Endometrial microvascular endothelial cells (primary cell): Measurements from ENCODE around the gene SLC25A22. TPM values are rescaled to one million over a fixed set of nuclear protein-coding genes. Genes with fewer than 3 reads are reported as not detected.

ENCODE experiments used
- in situ Hi-C: cut with HindIII; loops from 2 replicates; pipeline ENCODE4 v1.10.0; 2017; ENCODE audit warnings: low sequenced_read_pairs, low pct_unique_long_range_greater_than_20kb; ENCODE audit errors: inconsistent ontology term
- total RNA-seq: library from RNA; depleted of rRNA; stranded (reverse); fragments of >200 nt; gene quantifications from one replicate; pipeline ENCODE4 v1.2.3, GENCODE V29; 2015; ENCODE audit errors: inconsistent ontology term

The SLC25A22 gene
- total RNA-seq = 44.4 TPM

DNA sequence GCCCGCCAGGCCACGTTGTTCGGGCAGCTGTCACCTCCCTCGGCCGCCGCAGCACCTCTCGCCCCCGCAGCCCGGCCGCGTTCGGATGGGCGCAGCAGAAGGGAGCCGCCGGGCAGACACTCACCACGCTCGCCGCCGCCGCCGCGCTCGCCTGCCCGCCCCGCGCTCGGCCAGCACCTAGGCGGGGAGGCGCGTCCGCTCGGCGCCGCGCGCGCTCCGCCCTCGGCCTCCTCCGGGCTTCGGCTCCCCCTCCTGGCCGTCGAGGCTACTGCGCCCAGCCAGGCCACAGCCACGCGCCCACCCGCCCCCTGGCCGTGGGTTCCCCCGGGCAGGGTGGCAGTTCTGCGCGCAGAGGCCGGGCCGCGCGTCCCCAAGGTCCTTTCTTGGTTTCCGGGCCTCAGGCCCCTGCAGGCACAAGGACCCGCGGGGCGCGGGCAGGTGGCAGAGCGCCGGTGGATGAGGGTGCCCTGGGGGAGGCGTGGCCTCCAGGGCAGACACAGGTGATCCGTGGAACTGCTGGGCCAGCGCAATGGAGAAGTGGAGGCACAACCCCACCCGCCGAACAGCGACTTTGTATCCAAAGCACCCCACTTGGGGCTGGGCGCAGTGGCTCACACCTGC lies at the start of gene SLC25A22:
TSS of gene SLC25A22 (minus strand) at position 189 of the 621 bp plus-strand sequence. CDS start 3,275 bp downstream, outside the sequence.
- in situ Hi-C loops = no loop called here

DNA sequence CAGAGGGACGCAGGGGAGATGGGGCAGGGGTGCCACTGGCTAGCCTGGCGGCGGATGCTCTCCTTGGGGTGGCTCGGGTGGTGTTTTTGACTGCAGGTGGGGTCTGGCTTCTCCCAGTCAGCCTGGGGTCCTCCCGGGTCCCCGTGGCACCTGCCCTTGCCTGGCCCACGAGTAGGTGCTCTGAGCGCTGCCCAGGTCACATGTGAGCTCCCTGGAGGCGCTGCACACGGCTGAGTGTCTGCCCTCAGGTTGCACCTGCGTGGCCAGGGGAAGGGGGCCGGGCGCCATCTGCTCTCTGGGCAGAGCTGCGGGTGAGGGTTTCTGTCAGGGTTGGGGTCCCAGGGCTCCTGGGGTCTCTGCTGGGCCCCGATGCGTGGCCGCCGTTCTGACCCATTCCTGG lies 49.8 kb upstream of the SLC25A22 start:
- in situ Hi-C loops = no loop called here

DNA sequence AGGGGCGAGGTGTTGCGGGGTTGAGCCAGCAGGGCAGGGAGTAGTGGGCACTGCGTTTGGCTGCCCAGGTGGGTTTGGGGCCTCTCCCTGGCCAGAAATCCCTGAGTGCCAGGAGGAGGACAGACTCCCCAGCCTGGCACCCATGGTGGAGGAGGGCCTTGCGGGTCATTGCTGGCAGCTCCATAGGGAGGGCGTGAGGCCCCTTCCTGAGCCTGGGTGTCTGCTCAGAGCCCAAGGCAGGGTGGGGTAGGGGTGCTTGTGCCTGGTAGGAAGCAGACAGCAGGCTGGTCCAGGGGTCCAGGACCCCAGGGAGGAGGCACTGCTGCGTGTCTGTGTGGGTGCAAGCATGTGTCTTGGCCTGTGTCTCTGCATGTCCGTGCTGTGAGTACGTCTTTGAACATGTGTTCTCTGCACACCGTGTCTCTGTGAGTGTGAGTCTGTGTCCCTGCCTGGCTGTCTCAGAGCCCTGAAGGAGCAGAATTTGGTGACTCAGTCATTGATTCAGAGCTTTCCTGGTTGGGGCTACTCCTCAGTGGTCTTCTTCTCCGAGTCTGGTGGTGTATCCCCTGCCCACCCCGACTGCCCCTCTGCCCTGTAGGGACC lies 48.5 kb upstream of the SLC25A22 start:
- in situ Hi-C loops = no loop called here

DNA sequence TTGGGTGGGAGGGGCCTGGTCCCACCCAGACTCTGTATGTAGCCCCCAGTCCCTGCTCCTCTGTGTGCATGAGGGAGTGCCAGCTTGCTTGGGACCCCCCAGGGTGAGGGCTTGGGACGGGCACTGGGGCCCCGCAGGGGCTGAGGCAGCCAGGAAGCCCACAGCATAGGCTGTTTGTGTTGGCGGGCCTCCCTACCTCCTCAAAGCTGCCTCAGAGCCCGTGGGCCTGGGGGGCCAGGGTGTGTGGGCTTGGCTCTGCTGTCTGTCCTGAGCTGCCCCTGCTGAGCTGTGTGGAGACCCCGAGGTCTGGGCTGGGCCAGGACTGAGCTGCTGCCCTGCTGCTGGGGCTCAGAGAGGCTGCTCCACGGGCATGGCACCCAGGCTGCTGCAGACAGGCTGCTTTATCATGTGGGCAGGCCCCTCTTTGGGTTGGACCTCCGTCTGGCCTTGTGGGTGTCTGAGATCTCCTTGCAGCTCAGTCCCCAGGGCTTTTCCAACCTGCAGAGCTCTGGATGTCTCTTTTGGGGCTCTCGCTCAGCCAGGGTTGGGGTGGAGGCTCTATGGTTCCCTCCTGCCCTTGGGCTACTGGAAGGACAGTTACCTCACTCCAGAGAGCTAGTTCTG lies 47.9 kb upstream of the SLC25A22 start:
- in situ Hi-C loops = no loop called here

DNA sequence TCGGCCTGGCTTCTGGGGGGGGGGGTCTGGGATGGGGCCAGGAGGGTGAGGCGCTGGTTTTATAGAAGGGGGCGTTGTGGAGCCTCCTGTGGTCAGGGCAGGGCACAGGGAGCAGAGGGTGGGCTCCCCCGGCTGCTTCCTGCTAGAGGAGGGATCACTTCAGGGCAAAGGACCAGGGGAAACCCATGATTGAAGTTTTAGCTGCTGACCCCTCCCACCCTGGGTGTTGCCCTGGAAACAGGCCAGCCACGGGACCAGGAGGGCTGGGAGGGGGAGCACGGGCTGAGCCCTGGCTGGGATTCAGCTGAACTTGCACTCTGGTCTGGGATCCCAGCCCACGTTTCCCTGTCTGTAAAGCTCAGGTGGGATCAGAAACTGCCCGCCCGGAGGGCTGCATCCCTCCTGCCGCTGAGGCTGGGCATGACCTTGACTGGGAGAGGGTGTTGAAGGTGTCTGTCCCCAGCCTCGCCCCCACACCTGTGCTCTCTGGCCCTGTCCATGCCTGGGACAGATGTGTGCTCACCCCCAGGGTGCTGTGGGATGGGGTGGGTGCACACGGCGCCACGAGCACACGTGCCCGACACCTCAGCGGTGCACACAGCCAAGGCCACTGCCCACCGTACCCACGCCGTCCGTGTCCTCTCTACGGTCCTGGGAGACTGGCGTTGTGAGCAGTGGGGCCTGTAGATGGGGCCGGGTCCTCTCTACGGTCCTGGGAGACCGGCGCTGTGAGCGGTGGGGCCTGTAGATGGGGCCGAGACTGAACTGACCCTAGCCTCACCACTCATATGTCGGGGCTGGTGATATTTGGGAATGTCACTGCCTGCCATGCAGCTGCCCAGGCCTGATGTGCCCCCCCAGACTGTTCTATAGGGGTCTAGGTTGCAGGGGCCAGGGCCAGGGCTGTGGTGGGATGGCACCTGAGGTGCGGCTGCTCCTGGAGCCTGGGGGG lies 46.9 kb upstream of the SLC25A22 start:
- in situ Hi-C loops = no loop called here

DNA sequence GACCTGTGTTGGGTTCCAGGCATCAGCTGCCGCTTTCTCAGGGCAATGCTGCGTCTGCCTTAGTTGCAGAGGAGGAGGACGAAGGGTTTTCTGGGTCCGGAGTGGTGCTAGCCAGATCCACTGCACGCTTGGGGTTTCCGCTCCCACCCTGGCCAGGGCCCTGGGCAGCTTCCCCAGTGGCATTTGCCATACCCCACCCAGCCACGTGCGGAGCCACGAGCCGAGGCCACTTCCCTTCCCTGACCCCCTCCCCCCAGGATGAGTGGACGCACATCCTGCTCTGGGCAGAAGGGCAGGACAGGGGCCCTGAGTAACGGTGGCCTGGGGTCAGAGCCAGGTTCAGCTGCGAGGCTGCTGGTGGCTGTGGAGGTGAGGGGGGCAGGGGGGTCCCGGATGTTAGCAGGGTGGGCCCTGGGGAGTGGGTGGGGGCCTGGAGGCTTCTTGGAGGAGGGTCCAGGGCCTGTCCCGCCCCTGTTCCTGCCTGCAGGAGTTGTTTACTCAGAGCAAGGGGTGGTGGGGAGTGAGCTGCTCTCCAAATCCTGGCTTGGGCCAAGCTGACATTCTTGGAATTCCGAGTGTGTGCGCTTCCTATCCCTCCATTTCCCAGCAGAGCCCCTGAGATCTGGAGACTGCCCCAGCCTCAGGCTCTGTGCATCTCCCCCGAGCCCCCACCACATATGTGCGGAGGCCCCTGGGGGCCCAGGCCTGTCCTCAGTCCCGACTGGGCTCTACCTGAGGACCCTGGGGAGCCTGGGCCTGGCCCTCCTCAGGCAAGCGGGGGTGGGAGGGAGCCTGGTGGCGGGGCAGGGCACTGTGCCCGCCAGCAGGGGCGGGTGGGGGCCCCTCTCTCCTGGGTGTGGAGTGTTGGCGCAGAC lies 46.0 kb upstream of the SLC25A22 start:
- in situ Hi-C loops = no loop called here

DNA sequence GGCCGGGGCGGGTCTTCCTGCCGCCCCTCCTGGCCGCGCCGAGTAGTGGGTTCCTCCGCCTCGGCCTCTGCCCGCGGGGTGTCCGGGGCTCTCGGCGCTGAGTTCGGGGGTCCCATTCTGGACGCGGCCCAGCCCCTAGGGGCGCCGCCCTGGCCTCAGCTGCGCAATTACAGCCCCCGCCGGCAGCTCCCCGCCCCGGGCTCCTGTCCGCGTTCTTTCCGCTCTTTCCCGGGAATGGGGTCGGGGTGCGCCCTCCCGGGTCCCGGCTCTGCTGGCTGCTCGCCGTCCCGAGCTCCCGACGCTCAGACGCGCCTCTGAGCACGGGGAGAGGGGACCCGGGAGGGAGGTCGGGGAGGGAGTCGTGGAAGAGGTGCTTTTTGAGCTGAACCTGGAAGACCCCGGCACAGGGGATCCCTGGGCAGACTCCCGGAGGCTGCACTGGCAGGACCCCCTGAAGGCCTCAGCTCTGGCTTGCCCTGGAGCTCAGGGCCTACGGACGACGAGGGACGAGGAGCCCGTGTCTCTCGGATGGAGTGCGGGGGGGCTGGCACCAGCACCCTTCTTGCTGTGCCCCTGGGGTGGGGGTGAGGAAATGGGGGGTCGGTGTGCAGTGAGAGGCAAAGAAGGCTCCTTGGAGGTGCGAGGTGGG lies 45.1 kb upstream of the SLC25A22 start:
- in situ Hi-C loops = no loop called here

DNA sequence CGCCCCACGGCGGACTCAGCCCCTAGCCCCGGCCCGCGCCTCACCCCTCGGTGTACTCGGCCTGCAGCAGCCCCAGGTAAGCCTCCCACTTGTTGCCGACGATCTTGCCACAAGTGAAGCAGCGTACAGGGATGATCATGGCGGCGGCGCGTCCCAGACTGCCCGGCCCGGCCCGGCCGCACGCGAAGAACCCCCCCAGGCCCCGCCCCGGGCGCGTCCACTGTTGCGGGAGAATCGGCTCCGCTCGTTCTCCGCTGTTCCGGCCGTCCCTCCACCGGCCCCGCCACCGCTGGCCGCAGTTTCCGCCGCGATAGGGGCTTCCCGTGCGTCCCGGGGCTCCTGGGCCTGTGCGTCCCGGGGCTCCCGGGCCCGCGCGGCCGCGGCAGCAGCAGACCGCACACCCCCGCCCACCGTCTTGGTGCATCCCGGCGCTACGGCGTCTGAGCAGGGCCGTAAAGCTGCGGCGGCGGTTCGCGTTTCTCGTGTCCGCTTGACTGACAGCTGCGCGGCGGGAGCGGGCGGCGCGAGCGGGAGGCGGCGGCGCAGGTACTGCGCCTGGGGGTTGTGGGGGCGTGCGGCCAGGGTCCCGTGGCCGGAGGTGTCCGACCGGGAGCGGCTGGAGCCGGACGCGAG lies 44.4 kb upstream of the SLC25A22 start, which contains the start of the genes POLR2L and TSPAN4:
TSS of gene POLR2L (minus strand) at position 160 of the 633 bp plus-strand sequence. CDS start at position 139, 21 bp downstream.
TSS of gene TSPAN4 (plus strand) at position 483 of the 633 bp plus-strand sequence. CDS start 7,453 bp downstream, outside the sequence.
- in situ Hi-C loops = no loop called here

DNA sequence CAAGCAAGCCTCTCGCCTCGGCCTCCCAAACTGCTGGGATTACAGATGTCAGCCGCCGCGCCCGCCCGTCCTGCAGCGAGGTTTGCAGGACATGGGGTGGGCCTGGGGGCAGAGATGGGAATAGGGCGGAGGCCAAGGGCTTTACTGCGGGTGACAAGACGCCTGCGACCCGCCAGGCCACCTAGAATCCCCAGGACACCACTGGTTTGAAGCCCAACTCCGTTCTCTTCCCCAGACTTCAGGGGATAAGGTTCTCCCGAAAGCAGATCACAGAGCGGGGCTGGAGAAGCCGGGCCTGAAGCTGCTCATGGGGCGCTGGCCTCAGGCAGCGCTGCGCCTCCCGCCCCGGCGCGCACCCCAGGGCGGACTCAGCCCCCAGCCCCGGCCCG lies 43.9 kb upstream of the SLC25A22 start:
- in situ Hi-C loops = no loop called here

DNA sequence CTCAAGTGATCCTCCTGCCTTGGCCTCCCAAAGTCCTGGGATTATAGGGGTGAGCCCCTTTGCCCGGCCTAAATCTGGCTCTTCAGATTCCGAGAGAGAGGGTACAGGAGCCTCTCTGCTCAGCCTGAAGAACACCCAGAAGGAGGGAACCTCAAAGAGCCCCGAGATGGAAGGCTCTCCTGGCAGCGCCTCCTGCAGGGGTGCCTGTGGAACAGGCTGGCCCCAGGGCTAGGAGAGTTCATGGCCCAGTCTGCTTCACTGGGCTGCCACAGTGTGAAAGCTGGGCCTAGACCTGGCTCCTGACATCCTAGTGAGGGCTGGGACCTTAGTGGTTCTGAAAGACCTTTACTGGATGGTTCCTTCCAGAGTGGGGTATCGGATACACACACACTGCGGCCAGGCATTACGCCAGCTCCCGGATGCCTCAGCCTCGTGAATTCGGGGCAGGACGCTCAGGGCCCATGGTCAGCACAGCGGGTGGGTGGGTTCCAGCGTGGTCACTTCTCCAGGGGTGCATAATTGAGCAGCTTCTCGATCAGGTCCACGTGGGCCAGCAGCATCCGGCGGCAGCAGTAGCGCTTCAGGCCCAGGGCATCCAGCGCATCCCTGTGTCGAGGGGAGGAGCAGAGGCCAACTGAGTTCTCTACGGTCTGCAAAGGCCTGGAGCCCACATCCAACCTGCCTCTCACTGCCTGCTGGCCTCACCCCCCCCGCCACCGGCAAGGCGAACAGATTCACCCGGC lies 42.0 kb upstream of the SLC25A22 start:
- in situ Hi-C loops = no loop called here

DNA sequence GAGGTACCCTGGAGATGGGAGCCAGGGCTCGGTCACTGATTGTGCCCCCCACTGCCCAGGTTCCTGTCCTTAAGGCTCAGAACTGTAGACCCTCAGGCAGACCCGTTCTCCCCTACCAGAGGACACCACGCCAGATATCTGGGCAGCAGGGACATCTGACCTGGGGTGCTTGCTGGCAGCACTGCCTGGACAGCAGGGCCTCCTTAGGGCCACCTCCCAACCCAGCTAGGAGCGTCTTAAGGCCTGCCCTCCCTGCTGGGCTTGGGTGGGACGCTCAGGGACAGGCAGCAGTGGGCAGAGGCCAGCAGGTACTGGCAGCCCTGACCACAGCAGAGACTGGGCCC lies 41.2 kb upstream of the SLC25A22 start:
- in situ Hi-C loops = no loop called here

DNA sequence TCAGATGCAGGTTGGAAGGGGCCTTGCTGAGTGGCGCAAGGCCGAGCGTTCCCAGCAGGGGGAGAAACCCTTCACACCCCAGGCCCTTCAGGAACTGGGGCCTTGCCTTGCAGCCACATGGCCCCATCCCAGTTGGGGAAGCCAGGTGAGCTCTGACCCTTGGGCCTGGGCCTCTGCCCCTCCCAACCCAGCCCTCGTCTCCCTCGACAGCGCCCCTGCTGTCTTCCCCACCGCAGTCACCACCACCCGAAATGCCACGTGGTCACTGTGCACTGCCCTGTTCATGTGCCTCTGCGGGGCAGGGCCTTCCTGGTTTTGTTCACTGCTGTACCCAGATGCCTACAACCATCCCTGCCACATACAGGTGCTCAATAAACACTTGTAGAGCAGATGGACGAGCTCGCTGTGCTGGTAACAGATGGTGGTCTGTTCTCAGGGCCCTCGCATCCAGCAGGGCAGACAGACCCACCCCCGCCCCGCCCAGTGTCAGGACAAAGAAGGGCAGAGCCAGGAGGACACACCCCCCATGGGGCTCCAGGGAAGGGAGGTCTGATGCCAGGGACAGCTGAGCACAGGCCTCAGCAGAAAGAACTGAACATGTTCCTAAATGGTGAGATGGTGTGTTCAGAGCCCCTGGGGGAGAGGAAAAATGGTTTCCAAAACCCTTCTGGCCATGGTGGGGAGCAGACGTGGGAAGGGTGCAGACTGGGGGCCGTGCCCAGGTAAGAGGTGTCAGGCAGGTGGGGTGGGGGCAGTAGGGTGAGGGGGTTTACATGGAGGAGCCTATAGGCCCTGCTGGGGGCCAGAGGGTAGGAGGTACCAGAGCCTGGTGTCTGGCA lies 40.6 kb upstream of the SLC25A22 start:
- in situ Hi-C loops = no loop called here

DNA sequence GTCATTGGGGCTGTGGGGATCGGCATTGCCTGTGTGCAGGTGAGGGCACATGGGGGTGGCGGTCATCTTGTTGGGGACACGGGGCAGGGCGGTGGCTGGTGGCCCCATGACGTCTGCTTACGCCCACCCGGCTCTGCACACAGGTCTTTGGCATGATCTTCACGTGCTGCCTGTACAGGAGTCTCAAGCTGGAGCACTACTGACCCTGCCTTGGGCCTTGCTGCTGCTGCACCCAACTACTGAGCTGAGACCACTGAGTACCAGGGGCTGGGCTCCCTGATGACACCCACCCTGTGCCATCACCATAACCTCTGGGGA lies 39.9 kb upstream of the SLC25A22 start:
- in situ Hi-C loops = no loop called here

DNA sequence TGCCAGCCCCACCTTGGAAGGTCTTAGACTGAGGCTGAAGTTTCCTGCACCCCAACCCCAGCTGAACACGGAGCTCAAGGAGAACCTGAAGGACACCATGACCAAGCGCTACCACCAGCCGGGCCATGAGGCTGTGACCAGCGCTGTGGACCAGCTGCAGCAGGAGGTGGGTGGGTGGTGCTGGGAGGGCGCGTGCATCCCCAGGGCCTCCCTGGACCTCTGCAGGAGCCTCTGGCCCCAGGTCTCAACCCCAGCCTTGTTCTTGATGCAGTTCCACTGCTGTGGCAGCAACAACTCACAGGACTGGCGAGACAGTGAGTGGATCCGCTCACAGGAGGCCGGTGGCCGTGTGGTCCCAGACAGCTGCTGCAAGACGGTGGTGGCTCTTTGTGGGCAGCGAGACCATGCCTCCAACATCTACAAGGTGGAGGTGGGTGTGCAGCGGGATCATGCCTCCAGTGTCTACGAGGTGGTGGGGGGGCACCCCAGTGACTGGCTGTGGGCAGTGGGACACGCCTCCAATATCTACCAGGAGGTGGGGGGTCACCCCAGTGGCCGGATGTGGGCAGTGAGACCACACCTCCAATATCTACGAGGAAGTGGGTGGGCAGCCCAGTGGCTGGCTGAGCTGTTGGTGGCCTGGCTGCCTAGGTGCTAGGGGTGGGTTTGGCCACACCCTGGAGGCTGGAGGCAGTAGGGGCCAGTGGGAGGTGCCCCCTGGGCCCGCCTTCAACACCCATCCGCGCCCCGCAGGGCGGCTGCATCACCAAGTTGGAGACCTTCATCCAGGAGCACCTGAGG lies 39.3 kb upstream of the SLC25A22 start:
- in situ Hi-C loops = no loop called here

DNA sequence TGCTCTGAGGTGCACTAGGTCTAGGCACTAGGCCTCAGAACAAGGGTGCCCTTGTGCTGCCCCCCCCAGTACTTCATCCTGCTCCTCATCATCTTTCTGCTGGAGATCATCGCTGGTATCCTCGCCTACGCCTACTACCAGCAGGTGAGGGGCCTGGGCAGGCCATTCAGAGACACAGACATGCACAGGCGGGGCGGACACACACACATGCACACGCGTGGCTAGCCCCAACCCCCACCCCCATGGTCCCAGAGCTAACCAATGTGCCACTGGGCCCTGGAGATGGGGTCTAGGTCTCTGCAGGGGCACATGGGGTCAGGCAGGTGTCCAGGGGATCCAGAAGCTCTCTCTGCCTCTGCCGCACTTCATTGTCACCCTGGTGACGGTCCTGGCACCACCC lies 38.6 kb upstream of the SLC25A22 start:
- in situ Hi-C loops = no loop called here
